HG03432 (cell line): ENCODE measurements around the gene FGD4.

Experiments used
- ATAC-seq: cut with Tn5 transposase; IDR thresholded peaks from one replicate; pipeline ENCODE4 v1.9.1; 2021; ENCODE audit warnings: mild to moderate bottlenecking, moderate library complexity; ENCODE audit not compliant: unreplicated experiment

Gene FGD4

DNA sequence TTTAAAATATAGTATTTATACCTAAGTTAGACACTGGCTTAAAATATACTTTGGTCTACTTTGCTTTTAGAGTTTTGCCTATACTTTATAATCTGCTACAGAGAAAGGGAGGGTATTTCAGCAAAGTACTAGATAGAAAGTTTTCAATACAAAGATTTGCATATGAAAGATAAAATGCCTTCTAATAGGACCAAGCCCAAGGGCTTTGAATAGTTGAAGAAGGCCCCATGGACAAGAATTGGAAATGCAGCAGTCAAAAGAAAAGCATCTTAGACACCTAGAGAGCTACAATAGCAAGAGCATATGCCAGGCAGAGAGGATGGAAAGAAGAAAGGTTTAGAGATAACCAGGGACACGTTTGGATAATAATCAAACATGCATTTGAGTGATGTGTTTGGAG, 196.7 kb downstream of the FGD4 start:
- ATAC-seq, result no peak

DNA sequence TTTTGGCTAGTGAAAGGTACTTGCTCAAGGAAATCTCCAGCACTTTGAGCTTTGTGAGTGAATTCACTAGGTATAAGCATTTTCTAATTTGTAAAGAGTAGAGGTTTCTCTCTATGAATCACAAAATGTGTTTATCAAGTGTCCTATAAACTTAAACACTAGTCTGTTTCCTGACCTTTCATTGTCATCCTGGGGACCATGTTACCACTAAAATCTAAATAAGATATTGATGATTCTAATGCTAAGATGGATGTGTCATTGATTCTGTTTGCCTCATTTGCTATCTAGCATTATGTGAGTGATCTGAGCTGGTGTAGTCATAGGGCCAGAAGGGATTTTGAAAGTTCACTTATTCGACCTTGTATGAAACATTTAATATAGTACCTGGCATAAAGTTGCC, 199.3 kb downstream of the FGD4 start:
- no peak for ATAC-seq

DNA sequence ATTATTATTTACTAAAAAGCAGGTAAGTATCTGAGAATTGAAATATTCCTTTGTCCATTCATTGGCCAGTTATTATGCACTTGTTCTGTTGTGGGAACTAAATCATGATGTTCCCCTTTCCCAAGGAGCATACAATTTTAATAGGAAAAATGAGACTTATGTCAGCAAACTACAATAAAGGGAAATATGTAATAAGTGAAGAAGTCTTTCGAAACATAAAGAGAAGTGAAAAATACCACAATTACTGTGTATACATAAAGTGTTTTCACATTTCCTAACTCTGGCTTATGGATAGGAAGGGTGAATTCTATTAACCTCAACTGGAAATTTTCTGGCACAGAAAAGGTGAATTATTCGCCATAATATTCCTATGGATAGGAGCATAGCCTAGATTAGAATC, 201.3 kb downstream of the FGD4 start:
- ATAC-seq, result no peak

DNA sequence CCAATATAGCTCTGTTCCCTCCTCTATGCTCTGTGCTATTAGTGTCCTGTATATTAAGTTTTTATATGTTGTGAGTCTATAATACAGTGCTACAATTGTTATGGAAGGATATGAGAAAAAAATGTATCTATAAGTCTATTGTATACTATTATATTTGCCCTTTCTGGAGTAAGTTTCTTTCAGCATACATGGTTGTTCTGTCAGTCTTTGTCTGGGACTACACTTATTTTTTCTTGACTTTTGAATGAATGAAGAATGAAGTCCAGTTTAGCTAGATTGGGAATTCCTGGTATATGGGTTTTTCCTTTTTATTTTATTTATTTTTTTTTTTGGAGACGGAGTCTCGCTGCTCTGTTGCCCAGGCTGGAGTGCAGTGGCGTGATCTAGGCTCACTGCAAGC, 203.7 kb downstream of the FGD4 start:
- ATAC-seq, result no peak

DNA sequence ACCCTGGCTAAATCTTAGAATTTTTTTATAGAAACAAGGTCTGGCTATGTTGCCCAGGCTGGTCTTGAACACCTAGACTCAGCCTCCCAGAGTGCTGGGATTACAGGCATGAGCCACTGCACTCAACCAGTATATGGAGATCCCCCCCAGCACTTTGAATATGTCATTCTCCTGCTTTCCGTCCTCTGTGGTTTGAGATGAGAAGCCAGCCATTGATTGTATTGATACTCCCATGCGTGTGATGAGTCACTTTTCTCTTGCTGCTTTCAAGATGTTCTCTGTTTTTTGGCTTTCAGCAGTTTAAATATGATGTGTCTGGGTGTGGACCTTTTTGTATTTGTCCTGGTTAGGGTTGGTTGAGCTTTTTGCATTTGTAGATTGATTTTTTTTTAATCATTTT, 204.5 kb downstream of the FGD4 start:
- peak; percentile 97 for ATAC-seq

DNA sequence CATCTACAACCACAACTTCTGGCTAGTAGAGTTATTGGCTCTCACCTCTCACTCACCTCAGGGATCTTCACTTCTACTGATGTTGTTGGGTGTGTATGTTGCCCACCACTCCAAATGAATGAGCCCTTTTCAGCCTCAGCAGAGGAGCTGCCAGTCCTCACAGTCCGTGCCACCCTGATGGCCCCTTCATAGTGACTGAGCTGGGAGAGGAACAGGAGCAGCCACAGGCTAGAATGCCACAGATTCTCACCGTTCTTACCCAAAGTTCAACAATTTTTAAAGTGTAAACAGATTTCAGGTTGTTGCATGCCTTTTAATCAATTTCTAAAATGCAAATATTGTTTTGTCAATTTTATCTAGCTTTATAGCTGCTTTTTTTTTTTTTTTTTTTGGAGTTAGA, 205.2 kb downstream of the FGD4 start:
- ATAC-seq, result no peak

DNA sequence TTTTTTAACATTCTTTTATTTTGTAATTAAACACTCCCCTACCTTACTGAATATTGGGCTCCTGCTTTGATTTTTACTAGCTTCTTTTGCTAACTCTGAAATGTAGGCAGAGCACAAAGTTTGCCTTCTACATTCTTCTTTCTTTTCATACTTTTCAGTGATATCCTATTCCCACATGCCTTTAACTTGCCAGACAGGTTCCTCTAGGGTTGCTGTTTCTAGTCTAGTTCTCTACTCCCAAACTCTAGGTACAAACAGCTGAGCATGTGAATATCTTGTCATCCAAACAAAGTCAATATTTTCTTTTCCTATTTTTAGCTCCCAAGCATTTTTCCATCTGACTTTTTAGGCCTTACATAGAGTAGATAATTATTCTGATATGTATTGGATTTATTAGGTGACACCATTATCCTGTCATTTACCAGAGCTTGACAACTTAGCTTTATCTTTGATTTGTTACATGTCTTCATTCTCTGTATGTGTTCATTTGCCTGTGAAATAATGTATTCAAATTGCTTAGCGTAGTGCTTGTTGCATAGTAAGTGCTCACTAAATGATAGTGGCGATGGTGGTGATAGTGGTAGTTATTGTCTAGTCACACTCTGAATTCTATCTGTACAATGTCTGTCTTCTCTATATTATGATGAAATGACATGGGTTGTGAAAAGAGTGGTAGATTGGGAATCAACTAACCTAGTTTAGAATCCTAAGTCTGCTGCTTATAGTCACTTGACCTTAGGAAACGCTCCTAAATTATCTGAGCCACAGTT, 206.2 kb downstream of the FGD4 start:
- no peak for ATAC-seq

DNA sequence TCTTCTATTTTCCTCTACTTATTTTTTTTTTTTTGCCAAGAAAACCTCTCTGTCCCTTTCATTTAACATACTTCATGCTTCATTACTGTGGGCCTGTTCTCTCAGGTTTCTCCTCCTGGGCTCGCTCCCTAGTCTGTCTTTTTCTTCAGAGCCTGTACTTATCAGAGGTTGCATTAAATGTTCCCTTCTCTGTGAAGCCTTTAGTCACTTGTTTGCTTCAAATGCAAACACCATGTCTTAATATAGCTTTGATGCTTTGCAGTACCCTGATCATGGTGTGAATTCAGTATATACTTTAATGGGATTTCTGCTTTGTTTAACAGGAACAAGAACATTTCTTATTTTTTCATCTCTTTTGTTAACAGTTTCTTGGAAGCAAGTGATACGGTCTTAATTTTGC, 207.1 kb downstream of the FGD4 start:
- no peak for ATAC-seq

DNA sequence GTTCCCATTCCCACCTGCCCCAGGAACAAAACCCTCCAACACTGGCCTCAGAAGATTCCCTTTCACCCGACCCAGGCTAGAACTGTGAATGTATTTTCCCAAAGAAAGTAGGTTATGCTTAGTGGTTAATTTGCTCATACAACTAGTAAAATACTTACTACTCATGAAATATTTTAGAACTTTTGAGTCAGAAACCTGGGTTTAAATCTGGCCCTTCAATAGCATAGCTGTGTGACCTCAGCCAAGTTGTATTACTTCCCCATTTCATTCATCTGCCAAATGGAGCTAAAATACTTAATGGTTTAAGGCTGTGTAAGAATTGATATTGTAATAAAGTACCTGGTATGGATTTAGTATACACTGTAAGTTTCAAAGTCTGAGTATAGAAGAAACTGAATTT, 210.6 kb downstream of the FGD4 start:
- no peak for ATAC-seq

DNA sequence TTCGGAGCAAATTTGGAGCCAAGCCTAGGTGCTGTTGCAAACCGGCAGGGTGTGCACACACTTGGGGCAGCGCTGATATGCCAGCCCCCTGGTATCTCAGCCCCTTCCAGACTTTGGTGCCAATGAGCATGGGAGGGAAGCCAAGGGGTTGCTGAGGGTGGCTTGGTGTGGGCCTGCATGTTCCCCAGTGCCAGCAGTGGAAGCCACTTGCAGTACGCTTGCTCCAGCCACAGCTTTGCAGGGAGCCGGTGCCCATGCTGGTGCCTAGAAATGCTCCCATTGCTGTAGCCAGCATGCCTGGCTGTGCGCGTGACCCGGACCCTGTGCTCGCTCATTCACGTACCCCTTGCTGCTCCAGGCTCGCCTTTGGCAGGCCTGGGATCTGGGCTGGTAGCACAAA, 212.6 kb downstream of the FGD4 start:
- no peak for ATAC-seq

DNA sequence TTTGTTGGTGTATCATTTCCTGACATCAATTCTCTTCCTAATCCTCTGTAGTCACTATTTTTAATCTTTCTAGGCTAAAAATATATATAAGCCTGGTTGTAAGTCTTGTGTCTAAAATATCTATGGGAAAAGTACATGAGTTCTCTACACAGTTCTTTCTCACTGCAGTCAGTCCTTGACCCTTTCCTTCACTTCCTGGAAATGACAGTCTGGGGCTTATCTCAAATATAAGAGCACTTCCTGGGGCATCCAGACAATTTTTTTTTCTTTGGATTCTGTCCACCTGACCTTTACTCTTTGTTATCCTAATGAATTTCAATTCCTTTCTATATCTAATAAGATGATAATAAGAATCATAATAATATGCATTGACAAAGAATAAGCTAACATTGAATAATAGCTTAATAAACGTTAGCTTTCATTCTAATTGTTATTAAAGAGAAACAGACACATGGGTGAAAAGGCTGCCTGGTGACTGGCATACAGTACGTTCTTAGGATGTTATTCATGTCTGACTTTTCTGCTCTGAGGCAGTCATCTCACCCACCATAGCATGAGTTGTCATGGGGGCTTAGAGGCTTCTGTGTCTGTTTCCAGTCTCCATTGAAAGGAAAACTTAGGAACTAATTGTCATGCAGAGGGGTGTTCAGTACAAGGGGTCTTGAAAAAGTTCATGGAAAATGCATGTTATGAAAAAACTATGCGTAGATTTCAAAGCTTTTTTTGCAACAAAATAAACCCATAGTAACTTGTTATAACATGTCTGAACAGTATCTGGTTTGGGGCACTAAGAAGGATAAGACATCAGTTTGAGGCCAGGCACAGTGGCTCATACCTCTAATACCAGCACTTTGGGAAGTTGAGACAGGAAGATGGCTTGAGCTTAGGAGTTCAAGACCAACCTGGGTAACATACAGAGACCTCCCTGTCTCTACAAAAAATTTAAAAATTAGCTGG, 213.6 kb downstream of the FGD4 start:
- ATAC-seq, result no peak

DNA sequence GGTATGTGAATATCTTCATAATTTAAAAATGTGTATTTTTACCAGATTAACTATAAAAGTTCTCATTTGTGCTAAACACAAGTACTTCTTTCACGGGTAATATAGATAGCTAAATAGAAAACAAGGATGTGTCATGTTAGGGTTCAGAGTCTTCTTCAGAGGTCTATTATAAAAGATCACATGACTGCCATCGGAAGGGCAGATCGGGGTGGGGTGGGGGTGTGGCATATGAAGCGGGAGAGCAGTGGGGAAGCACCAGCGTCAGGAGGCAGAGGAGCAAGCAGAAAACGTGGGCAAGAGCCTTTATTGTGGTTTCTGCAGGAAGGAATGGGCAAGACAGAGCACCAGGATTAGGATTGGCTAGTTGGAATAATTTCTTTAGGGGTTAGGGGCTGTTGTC, 216.1 kb downstream of the FGD4 start:
- no peak for ATAC-seq

DNA sequence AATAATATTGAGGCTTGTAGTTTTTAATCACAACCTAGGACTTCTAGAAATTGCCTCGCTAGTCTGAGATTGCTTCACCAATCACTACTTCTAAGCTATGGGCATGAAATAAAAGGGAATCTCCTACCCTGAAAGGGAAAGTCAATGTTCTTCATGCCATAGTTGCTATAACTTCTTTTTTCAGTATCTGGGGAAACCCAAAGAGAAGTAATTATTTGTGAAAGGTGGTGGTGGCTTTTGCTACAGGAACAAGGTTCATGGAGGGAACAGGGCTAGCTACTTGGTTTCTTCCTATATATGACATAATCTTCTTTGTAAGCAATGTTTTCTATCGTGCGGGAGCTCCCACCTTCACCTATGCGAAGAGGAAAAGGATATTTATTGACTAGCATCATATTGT, 218.2 kb downstream of the FGD4 start:
- ATAC-seq, result no peak

DNA sequence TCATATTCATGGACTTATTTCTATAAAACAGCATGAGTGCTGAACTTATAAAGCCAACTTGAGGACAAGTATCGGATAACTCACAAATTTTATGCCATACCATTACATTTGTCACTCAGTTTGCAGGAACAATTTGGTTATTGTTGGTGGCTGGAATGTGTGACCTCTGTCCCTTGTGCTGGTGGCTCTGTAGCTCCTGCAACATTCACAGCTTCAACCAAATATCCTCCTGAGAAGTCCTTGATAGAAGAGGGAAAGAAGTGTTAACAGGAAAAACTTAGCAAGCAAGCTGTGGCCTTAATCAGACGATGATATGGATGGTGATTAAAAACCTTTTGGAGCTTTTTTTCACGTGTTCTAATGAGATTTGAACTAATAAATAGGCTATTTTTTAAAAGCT, 218.8 kb downstream of the FGD4 start:
- ATAC-seq, result no peak

DNA sequence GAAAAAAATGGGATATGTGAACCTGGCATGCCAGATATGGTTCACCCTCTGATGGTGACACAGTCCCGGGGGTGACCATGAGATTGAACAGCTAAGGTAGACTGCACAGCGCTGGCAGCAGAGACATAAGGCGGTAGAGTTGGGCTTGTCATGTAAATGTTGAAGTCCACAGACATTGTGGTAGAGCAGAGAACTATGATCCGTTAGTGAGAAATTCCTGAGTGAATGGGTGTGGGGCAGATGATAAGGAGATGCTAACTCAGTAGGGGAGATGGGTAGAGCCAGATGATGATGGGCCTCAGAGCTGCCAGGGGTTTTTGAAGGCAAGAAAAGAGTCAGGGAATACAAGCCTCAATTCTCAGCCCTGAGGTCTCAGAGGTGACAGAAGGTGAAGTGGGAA, 228.6 kb downstream of the FGD4 start:
- no peak for ATAC-seq

DNA sequence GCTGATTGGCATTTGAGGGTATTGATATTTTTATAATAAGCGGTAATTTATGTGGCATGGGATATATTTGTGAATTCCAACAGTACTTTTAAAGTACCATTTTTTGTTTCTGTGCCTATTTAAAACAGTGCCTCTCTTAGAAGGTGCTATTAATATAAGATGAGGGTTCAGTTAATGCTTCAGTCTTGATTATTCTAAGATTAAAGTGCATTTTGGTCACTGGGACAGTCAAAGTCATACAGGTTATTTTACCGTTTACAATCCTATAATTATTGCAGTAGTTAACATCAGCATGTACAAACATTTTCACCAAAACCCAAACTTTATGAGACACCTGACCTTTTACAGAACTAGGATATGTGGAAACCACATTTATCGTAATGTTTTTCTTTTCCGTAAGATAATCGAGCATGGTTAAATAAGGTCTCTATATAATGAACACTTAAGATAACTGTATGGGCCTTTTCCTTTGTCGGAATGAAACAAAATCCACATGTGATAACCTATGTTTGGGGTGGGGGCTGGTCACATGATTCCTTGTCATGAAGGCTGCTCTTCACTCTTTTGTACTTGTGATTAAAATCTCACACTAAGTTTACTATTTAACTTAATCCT, 242.0 kb downstream of the FGD4 start:
- no peak for ATAC-seq

DNA sequence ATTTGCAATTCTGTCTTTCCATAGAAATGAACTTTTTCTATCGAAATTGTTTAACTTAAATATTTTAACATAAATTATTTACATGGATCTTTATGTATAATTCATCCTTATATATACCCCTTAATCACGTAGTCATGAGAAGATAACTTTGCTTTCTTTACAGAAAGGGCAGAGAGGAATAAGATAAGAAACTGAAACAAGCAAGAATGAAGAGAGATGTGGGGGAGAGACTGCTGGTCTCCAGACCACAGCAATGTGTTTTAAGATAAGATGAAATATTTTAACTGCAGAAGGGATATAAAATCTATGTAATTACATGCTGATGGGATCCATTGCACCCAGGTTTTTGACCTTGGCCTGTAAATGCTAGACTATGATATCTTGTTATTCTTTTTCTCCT, 245.1 kb downstream of the FGD4 start:
- ATAC-seq, result no peak

DNA sequence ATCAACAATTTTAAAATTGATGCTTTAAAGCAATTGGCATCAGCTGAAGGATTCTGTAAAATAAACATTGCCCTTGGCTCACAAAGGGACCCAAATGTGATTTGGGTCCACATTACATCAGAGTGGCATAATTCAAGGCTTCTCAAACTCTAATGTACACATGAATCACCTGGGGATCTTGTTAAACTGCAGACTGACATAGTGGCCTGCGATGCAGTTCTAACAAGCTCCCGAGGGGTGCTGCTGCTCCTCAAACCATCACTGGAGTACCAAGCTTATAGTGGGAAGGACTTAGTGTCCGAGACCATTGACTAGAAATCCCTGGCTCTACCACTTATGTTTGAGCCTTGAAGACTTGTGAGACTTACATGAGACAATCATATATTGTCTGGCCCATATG, 247.9 kb downstream of the FGD4 start:
- ATAC-seq, result no peak

DNA sequence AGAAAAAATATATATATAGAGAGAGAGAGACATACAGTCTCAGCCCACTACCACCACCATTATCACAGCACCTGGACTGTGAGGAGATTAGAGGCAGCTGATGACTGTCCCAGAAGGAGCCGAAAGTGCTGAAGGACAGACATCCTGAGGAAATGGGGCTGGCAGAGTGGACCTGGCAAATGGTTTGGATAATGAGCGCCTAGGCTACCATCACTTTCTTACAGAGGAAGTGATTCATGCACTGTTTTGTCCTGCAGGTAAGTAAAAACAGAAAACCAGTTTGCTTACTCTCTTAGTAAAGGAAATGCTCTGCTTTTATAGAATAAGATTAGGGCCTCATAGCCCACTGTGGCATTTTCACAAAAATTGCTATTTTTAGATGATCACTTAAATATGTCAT, 251.2 kb downstream of the FGD4 start:
- ATAC-seq, result no peak

DNA sequence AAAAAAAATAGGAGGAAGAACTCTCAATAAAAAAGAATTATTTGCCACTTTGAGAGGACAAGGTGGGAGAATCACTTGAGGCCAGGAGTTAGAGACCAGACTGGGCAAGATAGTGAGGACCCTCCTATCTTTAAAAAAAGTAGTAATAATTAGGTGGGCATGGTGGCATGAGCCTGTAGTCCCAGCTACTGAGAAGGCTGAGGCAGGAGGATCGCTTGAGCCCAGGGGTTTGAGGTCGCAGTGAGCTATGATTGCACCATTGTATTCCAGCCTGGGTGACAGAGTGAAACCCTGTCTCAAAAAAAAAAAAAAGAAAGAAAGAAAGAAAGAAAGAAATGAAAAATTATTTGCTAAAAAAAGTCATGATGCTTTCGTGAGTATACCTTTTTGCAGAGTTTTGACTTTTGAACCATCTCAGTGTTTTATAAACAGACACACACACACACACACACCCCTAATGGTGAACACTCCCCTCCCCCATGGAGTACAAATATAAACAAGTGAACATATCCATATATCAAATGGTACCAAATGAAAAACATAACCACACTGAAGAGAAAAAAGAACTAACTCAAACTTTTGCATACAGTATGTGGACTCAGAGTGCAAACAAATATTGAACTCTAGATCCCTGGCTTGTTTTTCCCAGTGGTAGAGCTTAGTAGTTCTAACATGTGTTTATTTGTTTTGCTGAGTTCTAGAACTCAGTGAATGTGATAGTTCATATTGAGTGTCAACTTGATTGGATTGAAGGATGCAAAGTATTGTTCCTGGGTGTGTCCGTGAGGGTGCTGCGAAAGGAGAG, 252.0 kb downstream of the FGD4 start:
- ATAC-seq, result no peak

DNA sequence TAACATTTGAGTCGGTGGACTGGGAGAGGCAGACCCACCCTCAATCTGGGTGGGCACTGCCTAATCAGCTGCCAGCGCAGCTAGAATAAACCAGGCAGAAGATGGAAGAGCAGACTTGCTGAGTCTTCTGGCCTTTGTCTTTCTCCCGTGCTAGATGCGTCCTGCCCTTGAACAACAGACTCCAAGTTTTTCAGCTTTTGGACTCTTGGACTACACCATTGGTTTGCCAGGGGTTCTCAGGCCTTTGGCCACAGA, 252.5 kb downstream of the FGD4 start:
- ATAC-seq, result no peak
